Measurements from ENCODE around the gene CCDC50. TPM values are rescaled to one million over a fixed set of nuclear protein-coding genes. Genes with fewer than 3 reads are reported as not detected.

Gene CCDC50
- total RNA-seq, 1 donor from 2014 or later = 51.2 TPM

DNA sequence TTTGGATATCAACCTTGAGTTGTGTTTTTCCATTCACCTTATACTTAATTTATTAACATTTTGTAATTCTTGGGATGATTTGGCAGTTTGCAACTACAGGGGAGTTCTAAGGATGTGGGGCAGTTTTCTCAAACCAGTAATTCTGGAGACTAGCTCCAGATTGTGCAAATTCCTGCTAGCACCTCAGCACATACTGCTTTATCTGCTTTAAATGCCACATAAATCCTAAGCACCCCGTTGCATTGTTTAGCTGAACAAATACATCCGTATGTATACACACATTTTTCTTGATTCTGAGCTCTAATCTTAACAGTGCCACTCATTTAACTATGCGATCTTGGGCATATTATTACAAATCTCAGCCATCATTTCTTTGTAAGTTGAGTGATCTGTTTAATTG lies 18.0 kb downstream of the CCDC50 start:
- no peak overlapping the region for H3K4me3 ChIP-seq
- H3K4me2 ChIP-seq = no peak overlapping the region
- TF ChIP-seq, protein P1, sequence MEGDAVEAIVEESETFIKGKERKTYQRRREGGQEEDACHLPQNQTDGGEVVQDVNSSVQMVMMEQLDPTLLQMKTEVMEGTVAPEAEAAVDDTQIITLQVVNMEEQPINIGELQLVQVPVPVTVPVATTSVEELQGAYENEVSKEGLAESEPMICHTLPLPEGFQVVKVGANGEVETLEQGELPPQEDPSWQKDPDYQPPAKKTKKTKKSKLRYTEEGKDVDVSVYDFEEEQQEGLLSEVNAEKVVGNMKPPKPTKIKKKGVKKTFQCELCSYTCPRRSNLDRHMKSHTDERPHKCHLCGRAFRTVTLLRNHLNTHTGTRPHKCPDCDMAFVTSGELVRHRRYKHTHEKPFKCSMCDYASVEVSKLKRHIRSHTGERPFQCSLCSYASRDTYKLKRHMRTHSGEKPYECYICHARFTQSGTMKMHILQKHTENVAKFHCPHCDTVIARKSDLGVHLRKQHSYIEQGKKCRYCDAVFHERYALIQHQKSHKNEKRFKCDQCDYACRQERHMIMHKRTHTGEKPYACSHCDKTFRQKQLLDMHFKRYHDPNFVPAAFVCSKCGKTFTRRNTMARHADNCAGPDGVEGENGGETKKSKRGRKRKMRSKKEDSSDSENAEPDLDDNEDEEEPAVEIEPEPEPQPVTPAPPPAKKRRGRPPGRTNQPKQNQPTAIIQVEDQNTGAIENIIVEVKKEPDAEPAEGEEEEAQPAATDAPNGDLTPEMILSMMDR (IDR thresholded peaks at IDR 0.05) = no peak
- TF ChIP-seq EZH2 (IDR thresholded peaks at IDR 0.05) (no peak), EZH2phosphoT487 (IDR thresholded peaks at IDR 0.05) (no peak)
- H3K79me2 ChIP-seq (ENCODE audit: low read depth) = peaks cover 99% of the 10 kb centered on the region
- H2AFZ ChIP-seq (replicated peaks) = no peak overlapping the region
- no peaks in the 10 kb centered on the region for H3F3A ChIP-seq (ENCODE audit: low read depth)
- DNase-seq (ENCODE audit: low spot score) = no peak
- no peak overlapping the region for H3K27ac ChIP-seq
- Mint-ChIP-seq H3K4me3 (no peak overlapping the region), H3K4me1 (peaks cover 10% of the 10 kb centered on the region), H3K36me3 (peaks cover 19% of the 10 kb centered on the region), H3K9me3 (peaks cover 14% of the 10 kb centered on the region), H3K27me3 (ENCODE audit: insufficient read depth, low read depth) (peaks cover 2% of the 10 kb centered on the region), H3K27ac (no peak overlapping the region)
- H3K27me3 ChIP-seq = no peaks in the 10 kb centered on the region
- peaks cover 5% of the 10 kb centered on the region for H4K20me1 ChIP-seq (ENCODE audit: low read depth)
- H3K4me1 ChIP-seq = peaks cover 22% of the 10 kb centered on the region
- H3K36me3 ChIP-seq = no peaks in the 10 kb centered on the region
- no peaks in the 10 kb centered on the region for H3K9me3 ChIP-seq (ENCODE audit: low read depth)
- no peak overlapping the region for H3K9ac ChIP-seq

- DNase-seq (ENCODE audit: low spot score) = no peak
- H3K79me2 ChIP-seq (ENCODE audit: low read depth) = peaks cover 99% of the 10 kb centered on the region
Measured at GRCh38 chr3:191348098-191348497, 18.9 kb downstream of the CCDC50 start.

GRCh38 chr3:191350396-191351090 lies 21.3 kb downstream of the CCDC50 start:
- no peak overlapping the region for H3K4me3 Mint-ChIP-seq
- DNase-seq (ENCODE audit: low spot score) = no peak
- Histone ChIP-seq H3F3A (ENCODE audit: low read depth) (no peaks in the 10 kb centered on the region), H3K27ac (no peak overlapping the region), H3K79me2 (ENCODE audit: low read depth) (peaks cover 100% of the 10 kb centered on the region), H3K9me3 (ENCODE audit: low read depth) (no peaks in the 10 kb centered on the region), H3K4me2 (peak overlapping the region; percentile 25), H3K27me3 (no peaks in the 10 kb centered on the region), H3K4me1 (peaks cover 35% of the 10 kb centered on the region), H3K4me3 (no peak overlapping the region), H4K20me1 (ENCODE audit: low read depth) (no peaks in the 10 kb centered on the region), H2AFZ (replicated peaks) (no peak overlapping the region), H3K9ac (no peak overlapping the region), H3K36me3 (no peaks in the 10 kb centered on the region)
- peaks cover 2% of the 10 kb centered on the region for H3K27me3 Mint-ChIP-seq (ENCODE audit: insufficient read depth, low read depth)
- H3K4me1 Mint-ChIP-seq = peaks cover 8% of the 10 kb centered on the region
- H3K27ac Mint-ChIP-seq = no peak overlapping the region
- TF ChIP-seq, protein P1 (IDR thresholded peaks at IDR 0.05) = no peak
- no peak for TF ChIP-seq EZH2phosphoT487 (IDR thresholded peaks at IDR 0.05)
- no peak for TF ChIP-seq EZH2 (IDR thresholded peaks at IDR 0.05)
- H3K36me3 Mint-ChIP-seq = peaks cover 9% of the 10 kb centered on the region
- peaks cover 4% of the 10 kb centered on the region for H3K9me3 Mint-ChIP-seq

More at GRCh38 chr3:191348098-191348497, 18.9 kb downstream of the CCDC50 start:
- H3K4me1 ChIP-seq = peaks cover 30% of the 10 kb centered on the region
- H3K4me3 Mint-ChIP-seq = no peak overlapping the region
- no peak overlapping the region for H3K27ac Mint-ChIP-seq
- TF ChIP-seq EZH2 (IDR thresholded peaks at IDR 0.05) (no peak), EZH2phosphoT487 (IDR thresholded peaks at IDR 0.05) (no peak)
- TF ChIP-seq, protein P1 (IDR thresholded peaks at IDR 0.05) = no peak
- no peak overlapping the region for H2AFZ ChIP-seq (replicated peaks)
- no peaks in the 10 kb centered on the region for H3K27me3 ChIP-seq
- H3K27me3 Mint-ChIP-seq (ENCODE audit: insufficient read depth, low read depth) = peaks cover 2% of the 10 kb centered on the region
- no peaks in the 10 kb centered on the region for H3F3A ChIP-seq (ENCODE audit: low read depth)
- peaks cover 15% of the 10 kb centered on the region for H3K36me3 Mint-ChIP-seq
- H3K9me3 Mint-ChIP-seq = peaks cover 6% of the 10 kb centered on the region
- H3K4me2 ChIP-seq = no peak overlapping the region
- H3K36me3 ChIP-seq = no peaks in the 10 kb centered on the region
- H3K9ac ChIP-seq = no peak overlapping the region
- no peaks in the 10 kb centered on the region for H3K9me3 ChIP-seq (ENCODE audit: low read depth)
- peaks cover 5% of the 10 kb centered on the region for H4K20me1 ChIP-seq (ENCODE audit: low read depth)
- H3K27ac ChIP-seq = no peak overlapping the region
- H3K4me3 ChIP-seq = no peak overlapping the region
- H3K4me1 Mint-ChIP-seq = peaks cover 8% of the 10 kb centered on the region

Measured in neural progenitor cell (in vitro differentiated cells).